CD4-positive, alpha-beta T cell treated with Interleukin-17A for 4 hours (primary cell): Measurements from ENCODE around the gene APOD.
A peak's percentile ranks its signal among the peaks of the same experiment; 100 is the strongest.

Experiments used
- DNase-seq: peaks from one replicate; pipeline ENCODE4 v3.0.0-alpha.2; 2020; ENCODE audit warnings: mixed read lengths

APOD gene

DNA sequence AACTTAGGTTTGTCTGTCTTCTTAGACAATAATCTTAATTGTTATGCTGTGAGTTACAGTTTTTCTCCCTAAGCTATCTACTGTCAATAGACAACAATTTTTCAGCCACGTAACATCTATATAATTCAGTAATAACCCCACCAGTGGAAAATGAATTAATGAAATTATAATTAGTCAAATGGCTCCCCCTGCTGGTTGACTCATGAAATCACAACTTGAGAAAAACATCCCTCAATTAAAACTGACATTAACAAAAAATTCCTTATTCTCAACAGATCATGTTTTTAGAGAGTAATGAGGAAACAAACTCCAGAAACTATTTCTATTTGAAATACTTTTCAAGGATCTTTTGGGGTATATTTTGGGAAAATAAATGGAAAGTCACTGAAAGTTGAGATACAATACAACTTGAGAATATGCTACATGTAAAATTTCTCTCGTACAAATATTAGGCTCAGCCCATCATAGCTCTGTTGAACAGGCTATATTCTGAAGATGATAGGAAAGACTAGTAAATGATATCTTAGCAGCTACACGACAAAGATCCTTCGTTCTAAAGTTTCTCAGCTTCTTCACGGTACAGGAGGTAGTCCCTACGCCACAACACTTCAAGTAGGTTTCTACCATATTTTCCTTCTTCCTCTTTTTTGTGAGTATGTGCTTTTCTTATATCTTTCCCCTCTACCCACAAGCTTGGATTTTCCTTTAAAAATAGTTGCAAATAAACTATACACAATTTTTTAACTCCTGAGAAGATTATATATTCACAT lies 61.3 kb downstream of the APOD start:
- peak; percentile 60 for DNase-seq
